Loucy (cell line): ENCODE measurements around the gene GPC3.

ENCODE experiments used
- CTCF ChIP-seq: fragments of 200-600 bp; sonication (generic); conservative IDR thresholded peaks from 2 replicates; pipeline ENCODE4 v1.5.1; 2014; ENCODE audit warnings: mild to moderate bottlenecking, antibody characterized with exemption, low read length
- EZH2phosphoT487 ChIP-seq: fragments of 200-600 bp; IDR thresholded peaks from 2 replicates; pipeline ENCODE4 v1.6.1; 2018; ENCODE audit warnings: antibody characterized with exemption, mild to moderate bottlenecking, moderate library complexity, borderline replicate concordance

GRCh38 chrX:133781174-133781573 is 204.2 kb downstream of the GPC3 start:
- TF ChIP-seq CTCF (no peak), EZH2phosphoT487 (no peak)
